ENCODE results near the gene GAL. TPM values are rescaled to one million over a fixed set of nuclear protein-coding genes. Genes with fewer than 3 reads are reported as not detected.
A peak's percentile ranks its signal among the peaks of the same experiment; 100 is the strongest.
"Not testable (repeated sequence)": the region's sequence is repeated elsewhere in the genome, so short reads cannot be mapped to it uniquely, and the experiment has no call there.

The GAL gene, protein sequence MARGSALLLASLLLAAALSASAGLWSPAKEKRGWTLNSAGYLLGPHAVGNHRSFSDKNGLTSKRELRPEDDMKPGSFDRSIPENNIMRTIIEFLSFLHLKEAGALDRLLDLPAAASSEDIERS
- total RNA-seq (2014; rRNA removed; shearing (Covaris generic)): not detected in 2 replicates

DNA sequence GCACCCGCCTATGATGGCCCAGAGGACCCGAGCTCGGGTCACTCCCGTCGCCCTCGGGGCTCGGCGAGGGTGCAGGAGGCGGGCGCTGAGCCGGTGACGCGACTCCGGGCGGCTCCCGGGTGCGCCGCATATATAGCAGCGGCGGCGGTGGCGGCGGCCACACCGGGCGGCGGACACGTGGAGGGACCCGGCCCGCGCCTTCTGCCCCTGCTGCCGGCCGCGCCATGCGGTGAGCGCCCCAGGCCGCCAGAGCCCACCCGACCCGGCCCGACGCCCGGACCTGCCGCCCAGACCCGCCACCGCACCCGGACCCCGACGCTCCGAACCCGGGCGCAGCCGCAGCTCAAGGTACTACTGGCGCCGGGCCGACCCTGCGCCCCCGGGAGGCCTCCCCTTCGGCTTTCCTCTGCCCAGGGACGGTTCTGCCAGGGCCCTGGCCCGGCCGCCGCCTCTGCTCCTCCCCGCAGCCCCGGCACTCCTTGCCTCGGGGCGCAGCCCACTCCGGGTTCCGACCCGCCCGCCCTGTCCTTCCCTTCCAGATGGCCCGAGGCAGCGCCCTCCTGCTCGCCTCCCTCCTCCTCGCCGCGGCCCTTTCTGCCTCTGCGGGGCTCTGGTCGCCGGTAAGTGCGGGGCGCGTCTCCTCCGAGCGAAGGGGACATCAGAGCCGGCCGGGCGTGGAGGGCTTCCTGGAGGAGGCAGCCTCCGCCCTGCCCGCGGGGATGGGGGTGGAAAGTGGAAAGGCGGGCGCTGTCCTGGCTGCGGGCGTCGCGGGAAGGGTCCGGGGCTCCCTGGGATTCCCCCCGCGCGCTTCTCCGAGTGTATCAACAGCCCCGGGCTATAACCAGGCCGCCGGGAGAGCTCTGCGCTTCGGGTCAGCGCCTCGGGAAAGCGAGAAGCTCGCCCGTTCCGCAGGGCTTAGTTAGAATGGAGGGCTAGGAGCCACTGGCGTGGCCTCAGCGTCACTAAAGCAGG lies at the start of gene GAL:
Gene GAL (plus strand): TSS at position 160 of the 972 bp plus-strand sequence. CDS start 380 bp downstream, at position 540.
- DNase-seq (ENCODE audit: low read depth): no peak

DNA sequence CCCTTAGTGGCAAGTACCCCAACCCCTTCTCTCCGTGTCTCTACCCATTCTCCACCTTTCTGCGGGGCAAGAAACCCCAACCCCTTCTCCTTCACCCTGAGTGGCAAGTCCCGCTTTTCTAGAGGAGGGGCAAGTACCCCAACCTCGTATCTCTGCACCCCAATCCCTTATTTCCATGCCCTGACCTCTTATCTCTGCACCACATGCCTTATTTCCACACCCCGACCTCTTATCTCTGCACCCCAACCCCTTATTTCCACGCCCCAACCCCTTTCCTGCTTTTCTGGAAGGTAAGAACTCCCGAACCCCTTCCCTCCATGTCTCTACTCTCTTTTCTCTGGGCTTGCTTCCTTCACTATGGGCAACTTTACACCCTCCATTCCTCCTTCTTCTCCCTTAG lies 49.7 kb upstream of the GAL start:
- not testable (repeated sequence) for DNase-seq (ENCODE audit: low read depth)

DNA sequence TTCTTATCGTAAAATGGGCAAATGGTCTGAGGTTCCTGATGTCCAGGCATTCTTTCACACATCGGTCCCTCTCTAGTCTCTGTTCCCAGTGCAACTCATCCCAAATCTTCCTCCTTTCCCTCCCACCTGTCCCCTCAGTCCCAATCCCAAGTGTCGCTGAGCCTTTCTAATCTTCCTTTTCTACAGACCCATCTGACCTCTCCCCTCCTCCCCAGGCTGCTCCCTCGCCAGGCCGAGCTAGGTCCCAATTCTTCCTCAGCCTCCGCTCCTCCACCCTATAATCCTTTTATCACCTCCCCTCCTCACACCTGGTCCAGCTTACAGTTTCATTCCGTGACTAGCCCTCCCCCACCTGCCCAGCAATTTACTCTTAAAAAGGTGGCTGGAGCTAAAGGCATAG lies 49.2 kb upstream of the GAL start:
- DNase-seq (ENCODE audit: low read depth): not testable (repeated sequence)

DNA sequence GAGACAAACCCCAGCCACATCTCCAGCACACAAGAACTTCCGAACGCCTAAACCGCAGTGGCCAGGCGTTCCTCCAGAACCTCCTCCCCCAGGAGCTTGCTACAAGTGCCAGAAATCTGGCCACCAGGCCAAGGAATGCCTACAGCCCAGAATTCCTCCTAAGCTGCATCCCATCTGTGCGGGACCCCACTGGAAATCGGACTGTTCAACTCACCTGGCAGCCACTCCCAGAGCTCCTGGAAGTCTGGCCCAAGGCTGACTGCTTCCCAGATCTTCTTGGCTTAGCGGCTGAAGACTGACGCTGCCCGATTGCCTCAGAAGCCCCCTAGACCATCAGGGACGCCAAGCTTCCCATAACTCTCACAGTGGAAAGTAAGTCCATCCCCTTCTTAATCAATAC lies 48.5 kb upstream of the GAL start:
- not testable (repeated sequence) for DNase-seq (ENCODE audit: low read depth)

DNA sequence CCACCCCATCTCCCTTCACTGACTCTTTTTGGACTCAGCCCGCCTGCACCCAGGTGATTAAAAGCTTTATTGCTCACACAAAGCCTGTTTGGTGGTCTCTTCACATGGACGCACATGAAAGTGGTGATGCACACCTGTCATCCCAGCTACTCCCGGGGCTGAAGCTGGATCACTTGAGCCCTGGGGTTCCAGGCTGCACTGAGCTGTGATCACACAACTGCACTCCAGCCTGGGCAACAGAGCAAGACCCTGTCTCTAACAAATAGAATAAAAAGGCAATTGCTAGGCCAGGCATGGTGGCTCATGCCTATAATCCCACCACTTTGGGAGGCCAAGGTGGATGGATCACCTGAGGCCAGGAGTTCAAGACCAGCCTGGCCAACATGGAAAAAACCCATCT lies 45.0 kb upstream of the GAL start:
- DNase-seq (ENCODE audit: low read depth): not testable (repeated sequence)

DNA sequence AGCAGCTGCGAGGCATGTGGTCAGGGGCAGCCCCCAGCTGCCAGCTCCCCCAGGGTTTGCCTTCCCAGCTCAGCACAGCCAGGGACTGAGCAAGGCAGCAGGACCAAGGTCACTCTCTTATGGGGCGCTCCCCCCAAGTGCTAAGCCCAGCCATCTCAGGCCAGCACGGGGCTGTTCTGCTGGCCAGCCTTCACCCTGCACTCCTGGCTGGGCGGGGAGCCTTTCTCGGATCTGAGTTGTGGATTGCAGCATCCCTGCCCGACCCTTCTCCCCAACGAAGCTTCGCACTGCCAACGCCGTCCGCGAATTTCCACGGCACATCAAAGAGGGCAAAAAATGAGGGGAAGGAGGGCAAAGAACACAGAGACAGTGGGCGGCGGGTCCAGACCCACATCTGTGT lies 42.5 kb upstream of the GAL start:
- no peak for DNase-seq (ENCODE audit: low read depth)

DNA sequence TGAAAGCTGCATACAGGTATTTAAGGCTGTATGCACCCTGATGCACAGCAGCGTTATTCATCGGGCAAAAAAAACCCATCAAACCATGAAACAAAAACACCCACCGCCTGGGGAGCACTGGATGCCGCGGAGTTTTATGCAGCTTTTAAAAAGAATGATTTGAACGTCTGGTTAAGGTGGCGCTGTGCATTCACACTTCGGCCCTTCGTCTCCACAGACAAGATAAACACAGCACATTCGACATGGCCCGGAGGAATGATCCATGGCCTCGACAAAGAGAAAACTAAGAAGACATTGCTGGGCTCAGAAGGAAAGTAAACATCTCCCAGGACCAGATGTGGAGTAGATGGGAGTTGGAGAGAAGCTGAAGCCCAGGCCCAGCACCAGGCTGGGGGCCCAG lies 40.8 kb upstream of the GAL start:
- DNase-seq (ENCODE audit: low read depth): peak; percentile 15

DNA sequence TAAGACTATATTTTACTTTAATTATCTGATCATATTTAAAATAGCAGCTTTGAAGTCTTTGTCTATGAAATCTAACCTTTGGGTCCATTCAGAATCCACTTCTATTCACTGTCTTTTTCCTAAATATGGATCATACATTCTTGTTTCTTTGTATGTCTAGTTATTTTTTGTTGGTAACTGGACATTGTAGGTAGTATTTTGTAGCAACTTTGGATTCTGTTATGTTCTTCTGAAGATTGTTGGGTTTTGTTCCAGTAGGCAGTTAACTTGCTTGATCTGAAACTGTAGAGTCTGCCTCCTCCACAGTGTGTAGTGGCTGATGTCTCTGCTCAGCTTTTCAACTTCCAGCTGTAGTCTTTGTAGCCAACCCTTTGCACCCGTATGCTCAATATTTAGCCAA lies 37.5 kb upstream of the GAL start:
- no peak for DNase-seq (ENCODE audit: low read depth)

DNA sequence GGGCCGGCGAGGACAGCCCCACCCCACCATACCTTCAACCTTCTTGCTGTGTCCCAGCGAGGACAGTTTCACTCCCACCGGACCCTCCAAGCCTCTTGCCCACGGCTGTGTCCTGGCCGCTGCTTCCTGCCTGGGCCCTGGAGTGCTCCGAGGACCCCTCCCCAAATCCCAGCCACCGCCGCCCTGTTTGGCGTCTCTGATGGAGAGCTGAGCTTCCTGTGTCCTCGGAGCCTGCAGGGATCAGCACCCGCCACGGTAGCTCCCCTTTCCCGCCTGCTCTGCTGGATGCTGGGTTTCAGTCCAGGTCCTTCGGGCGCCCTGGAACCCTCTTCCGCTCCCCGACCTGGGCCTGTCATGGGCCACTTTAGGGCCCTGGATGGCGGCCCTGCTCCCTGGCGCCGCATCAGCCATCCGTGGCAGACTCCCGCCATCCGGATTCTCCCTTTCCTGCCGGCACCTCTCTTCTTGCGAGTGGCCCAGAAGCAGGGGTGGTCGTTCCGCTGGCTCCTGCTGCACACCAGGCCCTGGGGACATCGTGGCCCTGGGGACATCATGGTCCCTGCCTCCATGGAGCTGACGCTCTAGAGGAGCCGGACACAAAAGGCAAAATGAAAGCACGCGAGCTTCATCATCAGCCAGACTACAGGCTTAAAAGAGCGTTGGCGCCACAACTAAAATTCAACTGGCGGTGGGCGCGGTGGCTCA lies 34.3 kb upstream of the GAL start:
- DNase-seq (ENCODE audit: low read depth): no peak

DNA sequence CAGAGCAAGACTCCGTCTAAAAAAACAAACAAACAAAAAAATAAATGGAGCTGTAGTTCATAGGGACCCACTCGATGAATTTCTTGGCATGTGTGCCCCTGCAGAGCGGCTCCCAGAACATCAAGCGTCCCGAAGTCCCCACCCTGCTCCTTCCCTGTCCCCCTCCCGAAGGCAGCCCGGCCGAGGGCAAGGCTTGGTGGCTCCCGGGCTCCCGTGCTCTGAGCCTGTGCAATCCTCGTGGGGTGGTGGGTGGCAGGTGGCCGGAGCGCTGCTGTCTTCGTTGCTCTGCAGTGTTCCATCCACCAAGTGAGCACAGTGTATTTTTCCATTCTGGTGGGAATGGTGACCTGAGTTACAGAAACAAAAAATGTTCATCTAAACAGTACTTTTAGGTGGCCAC lies 33.5 kb upstream of the GAL start:
- DNase-seq (ENCODE audit: low read depth): no peak

DNA sequence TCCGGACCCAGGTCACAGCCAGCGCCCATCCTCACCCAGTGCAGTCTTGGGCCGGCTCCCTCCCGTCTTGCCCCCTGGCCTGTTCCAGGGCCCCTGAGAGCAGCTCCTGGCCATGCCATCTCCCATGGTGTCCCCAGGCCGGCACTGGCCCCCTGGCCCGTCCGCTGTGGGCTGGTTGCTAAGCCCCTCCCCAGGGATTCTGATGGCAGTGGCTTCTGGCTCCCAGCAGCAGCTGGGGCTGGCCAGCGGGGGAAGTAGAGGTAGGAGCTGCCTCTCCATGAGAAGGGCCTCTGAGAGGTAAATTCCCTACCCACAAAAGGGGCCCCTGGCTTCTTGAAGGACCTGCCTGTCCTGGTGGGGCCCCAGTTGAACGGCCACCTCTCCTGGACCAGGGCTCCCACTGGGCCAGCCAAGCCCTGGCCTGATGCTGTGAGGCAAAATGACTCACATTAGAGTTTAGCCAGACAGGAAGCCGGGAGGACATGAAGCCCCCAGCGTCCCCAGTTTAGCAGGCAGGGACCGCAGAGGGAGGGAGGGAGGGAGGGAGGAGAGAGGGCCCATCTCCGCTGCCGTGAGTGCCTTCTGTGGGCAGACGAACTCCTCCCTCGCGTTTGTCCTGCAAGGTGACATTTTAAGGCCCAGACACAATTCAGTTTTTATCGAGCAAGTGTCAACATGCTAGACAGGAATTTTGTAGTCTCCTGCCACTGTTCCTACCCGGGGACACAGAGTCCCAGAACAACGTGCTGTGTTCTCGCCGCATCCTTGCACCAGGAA lies 32.9 kb upstream of the GAL start:
- DNase-seq (ENCODE audit: low read depth): no peak

DNA sequence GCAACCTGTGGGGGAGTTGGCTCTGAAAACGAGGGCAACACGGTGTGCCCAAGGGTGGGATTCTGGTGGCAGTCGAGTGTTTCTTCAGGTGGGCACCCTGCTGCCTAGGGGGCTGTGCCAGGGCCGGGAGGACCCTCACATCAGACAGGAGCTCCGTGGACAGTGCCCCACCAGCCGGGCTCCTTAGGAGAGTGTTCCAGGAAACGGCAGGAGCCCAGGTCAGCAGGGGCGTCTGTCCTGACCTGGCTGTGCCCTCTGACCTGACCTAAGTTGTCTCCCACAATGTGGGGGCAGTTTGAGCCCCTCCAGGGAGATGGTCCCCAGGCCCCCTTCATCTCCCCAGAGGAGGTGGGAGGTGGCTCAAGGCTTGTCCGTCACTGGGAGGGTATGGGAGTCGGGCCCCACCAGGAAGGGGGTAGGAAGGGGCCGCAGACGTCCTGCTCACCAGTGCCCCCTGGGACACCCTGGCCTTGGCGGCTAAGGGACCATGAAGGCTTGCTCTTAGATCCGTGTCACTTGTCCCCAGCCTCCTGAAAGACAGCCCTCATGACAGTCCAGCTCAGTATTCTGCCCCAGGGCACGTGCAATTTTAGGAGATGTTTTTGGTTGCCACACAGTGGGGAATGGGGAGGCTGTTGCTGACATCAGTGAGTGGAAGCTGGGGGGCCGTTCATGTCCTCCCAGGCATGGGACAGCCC lies 32.2 kb upstream of the GAL start:
- DNase-seq (ENCODE audit: low read depth): no peak

DNA sequence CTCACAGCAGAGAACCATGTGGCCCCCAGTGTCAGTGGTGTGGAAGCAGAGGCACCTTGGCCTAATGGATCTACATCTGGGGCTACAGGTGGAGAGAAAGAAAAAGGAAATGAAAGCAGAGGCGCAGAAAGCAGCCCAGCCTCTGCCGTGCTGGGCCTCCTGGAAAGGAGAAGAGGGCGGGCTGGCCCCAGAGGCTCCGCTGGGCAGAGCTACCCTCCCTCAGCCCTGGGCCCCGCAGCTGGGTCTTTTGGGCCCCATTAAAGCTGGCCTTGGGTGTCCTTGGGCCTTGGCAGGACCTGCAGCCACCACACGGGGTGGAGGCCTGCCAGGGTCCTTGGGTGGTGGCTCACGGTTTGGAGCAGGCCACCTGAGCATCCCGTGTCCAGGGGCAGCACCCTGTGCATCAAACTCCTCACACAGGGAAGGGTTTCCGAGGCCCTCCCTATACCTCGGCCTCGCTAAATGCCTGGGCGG lies 31.6 kb upstream of the GAL start:
- no peak for DNase-seq (ENCODE audit: low read depth)

DNA sequence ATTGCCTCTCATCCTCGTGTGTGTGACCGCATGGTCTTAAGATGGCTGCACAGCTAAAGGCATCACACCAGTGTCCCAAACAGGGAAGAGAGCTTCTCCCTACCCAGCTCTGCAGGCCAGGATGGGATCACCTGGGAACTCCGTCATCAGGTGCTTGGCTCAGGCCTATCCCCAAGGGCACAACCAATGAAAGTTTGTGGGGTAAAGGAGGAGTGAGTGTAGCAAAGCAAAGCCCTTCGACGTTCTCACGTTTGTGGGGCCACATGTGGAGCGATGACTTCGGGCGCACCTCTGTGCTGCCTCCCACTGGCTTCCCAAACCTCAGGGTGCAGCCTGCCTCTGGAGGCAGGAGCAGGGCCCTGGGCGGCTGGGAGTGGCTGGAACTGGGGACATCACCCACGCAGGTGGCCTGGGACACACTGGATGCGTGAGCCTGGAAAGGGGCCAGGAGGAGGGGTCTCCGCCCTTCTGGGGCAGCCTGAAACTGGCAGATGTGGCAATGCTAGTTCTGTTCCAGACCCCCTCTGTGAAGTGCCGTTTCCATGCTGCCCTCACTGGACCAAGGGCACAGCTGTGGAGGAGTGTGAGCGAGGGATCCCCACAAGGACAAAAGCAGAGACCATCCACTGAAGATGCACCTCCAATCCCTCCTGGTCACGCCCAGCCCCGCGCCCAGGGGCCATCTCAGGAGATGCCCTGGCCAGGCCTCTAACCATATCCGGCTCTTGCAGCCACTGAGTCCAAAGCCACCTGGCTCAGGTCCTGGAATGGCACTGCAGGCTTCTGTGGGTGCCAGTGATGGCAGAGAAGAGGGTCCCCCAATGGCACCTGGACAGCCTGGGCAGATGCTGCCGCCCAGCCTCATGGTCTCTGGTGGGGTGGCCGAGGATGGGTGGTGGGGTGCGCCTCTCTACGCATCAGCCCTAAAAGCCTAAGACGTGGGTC lies 30.6 kb upstream of the GAL start:
- no peak for DNase-seq (ENCODE audit: low read depth)

DNA sequence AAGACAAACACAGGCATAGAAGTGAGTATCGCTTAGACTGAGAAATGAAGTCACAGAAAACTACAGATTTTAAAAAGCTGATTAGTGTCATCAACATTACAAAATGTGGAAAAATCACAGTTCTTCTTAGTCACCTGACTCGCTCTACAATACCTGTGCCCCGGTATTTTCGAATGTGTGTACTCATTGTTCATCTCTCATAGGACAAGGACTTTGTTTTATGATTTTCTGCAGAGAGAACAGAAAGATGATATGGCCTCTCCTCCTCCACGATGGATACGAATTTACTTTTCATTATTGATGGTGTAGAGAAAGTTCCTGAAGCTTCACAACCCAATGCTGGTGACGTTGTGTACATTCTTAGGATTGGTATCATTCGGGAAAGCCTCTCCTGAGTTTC lies 29.4 kb upstream of the GAL start:
- no peak for DNase-seq (ENCODE audit: low read depth)

DNA sequence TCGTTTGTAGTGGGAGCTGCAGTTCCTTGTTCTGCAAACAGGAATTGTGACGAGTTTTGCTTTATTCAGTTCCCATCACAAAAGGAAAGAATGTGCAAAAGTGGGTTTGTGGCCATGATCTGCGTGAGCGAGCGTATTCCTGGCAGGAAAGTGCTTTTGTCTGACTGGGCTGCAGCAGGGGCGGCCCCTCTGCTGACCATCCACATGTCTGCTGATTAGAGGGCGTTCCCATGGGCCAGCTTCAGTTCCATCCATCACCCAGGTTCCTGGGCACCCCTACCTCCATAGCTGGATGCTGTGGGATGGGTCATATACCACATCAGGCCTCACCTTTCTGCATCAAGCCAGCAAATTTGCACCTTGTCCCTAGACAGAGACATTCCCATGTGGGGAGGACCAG lies 28.9 kb upstream of the GAL start:
- no peak for DNase-seq (ENCODE audit: low read depth)

DNA sequence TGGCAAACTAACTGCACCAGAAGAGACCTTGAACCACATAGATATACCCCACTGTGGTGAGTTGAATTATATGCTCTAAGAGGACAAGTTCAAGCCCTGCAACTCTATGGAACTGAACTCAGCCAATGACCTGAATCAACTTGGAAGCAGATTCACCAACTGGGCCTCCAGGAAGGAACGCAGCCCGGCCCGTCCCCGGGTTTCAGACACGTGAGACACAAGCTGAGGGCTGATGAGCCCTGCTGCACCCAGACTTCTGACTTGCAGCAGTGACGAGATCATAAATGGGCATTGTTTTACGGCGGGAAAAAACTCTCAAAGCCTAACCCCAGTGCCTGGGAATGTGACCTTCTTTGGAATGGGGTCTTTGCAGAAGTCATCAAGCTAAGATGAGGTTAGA lies 28.5 kb upstream of the GAL start:
- DNase-seq (ENCODE audit: low read depth): no peak

DNA sequence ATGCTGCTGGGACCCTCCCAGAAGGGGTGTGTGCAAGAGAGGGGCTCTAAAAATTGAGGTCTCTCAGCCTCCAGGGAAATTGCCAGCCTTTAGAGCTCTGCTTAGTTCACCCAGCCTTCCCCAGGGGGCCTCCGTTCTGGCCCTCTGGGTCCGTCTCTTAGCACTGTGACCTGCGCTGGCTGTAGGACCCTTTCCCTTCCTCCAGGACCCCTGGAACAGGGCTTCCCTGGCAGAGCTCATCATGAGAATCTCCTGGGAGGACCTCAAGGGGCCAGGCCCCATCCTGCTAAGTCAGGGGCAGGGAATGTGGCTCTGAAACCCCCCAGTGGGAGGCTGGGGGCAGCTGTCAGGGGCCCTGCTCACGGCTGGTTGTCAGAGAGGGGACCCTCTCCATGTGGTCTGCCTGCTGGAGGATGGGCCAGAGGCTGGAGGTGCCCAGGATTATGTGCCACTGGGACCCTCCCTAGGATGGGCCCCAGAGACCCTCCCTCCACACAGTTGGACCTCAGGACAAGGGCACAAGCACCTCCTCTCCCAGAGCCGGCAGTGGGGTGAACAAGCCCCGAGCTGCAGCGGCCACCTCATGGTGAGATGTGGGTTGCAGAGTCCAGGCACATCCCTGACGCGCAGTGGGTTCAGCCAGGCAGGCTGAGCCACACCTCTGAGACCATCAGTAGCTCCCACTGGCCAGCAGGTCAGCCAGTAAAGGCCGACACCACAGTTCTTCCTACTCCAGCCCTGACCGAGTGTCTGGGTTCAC lies 27.1 kb upstream of the GAL start:
- no peak for DNase-seq (ENCODE audit: low read depth)

DNA sequence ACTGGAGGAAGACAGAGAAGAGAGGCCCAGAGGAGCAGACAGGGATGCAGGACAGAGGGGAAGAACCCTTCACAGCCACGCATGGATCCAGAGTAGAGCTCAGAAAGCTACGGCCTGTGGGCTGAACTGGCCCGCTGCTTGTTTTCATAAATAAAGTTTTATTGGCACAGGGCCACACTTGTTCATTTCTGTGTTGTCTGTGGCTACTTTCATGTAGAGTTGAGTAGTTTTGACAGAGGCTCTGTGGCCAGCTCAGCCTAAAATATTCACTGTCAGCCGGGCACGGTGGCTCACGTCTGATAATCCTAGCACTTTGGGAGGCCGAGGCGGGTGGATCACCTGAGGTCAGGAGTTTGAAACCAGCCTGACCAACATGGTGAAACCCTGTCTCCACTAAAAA lies 26.2 kb upstream of the GAL start:
- no peak for DNase-seq (ENCODE audit: low read depth)

Measured in M059J (cell line).